HEK293T (cell line): ENCODE results near the gene CPA1.

Experiments used
- CTCF ChIA-PET: fragments of 350-600 bp; formaldehyde crosslinking; extraction: SDS; loops from one replicate; lab custom pipeline; 2021; ENCODE audit warnings: antibody characterized with exemption, inconsistent platforms; lab: Yijun Ruan, JAX
- POLR2A ChIA-PET: fragments of 350-600 bp; formaldehyde crosslinking; extraction: SDS; loops from one replicate; lab custom pipeline; 2020; ENCODE audit warnings: antibody characterized with exemption, inconsistent platforms; lab: Yijun Ruan, JAX
- DNase-seq: peaks from one replicate; pipeline ENCODE4 v3.0.0; 2012; ENCODE audit warnings: mixed read lengths; ENCODE audit errors: extremely low spot score
- ARNT ChIP-seq: fragments of 450-650 bp; IDR thresholded peaks from 2 replicates; pipeline ENCODE4 v1.6.1; 2017; ENCODE audit warnings: mild to moderate bottlenecking
- BHLHE40 ChIP-seq: fragments of 450-650 bp; IDR thresholded peaks from 2 replicates; pipeline ENCODE4 v1.6.1; 2016; ENCODE audit warnings: mild to moderate bottlenecking, moderate library complexity, borderline replicate concordance
- CTBP1 ChIP-seq: fragments of 450-650 bp; IDR thresholded peaks from 2 replicates; pipeline ENCODE4 v1.6.1; 2016; ENCODE audit warnings: borderline replicate concordance
- ELF4 ChIP-seq: fragments of 450-650 bp; IDR thresholded peaks from 2 replicates; pipeline ENCODE4 v1.6.1; 2017; ENCODE audit warnings: antibody characterized with exemption
- FOXA1 ChIP-seq: fragments of 450-650 bp; IDR thresholded peaks from 2 replicates; pipeline ENCODE4 v1.6.1; 2016; ENCODE audit warnings: mild to moderate bottlenecking
- FOXK2 ChIP-seq: fragments of 450-650 bp; IDR thresholded peaks from 2 replicates; pipeline ENCODE4 v1.6.1; 2016; ENCODE audit warnings: mild to moderate bottlenecking
- FOXM1 ChIP-seq: fragments of 450-650 bp; IDR thresholded peaks from 2 replicates; pipeline ENCODE4 v1.6.1; 2017; ENCODE audit warnings: mild to moderate bottlenecking, borderline replicate concordance
- HDGF ChIP-seq: fragments of 450-650 bp; IDR thresholded peaks from 2 replicates; pipeline ENCODE4 v1.6.1; 2017; ENCODE audit warnings: antibody characterized with exemption, borderline replicate concordance
- L3MBTL2 ChIP-seq: fragments of 450-650 bp; conservative IDR thresholded peaks from 2 replicates; pipeline ENCODE4 v1.6.1; 2016; ENCODE audit warnings: mild to moderate bottlenecking
- LEF1 ChIP-seq: fragments of 450-650 bp; IDR thresholded peaks from 2 replicates; pipeline ENCODE4 v1.6.1; 2017; ENCODE audit warnings: mild to moderate bottlenecking, borderline replicate concordance
- NFRKB ChIP-seq: fragments of 450-650 bp; IDR thresholded peaks from 2 replicates; pipeline ENCODE4 v1.6.1; 2016; ENCODE audit warnings: mild to moderate bottlenecking, moderate library complexity
- PKNOX1 ChIP-seq: fragments of 450-650 bp; IDR thresholded peaks from 2 replicates; pipeline ENCODE4 v1.6.1; 2016
- SP1 ChIP-seq: fragments of 450-650 bp; IDR thresholded peaks from 2 replicates; pipeline ENCODE4 v1.6.1; 2017
- SUZ12 ChIP-seq: fragments of 450-650 bp; IDR thresholded peaks from 2 replicates; pipeline ENCODE4 v1.6.1; 2016; ENCODE audit warnings: mild to moderate bottlenecking
- TARDBP ChIP-seq: fragments of 450-650 bp; IDR thresholded peaks from 2 replicates; pipeline ENCODE4 v1.6.1; 2016
- ZNF384 ChIP-seq: fragments of 450-650 bp; IDR thresholded peaks from 2 replicates; pipeline ENCODE4 v1.6.1; 2016

Gene CPA1

DNA sequence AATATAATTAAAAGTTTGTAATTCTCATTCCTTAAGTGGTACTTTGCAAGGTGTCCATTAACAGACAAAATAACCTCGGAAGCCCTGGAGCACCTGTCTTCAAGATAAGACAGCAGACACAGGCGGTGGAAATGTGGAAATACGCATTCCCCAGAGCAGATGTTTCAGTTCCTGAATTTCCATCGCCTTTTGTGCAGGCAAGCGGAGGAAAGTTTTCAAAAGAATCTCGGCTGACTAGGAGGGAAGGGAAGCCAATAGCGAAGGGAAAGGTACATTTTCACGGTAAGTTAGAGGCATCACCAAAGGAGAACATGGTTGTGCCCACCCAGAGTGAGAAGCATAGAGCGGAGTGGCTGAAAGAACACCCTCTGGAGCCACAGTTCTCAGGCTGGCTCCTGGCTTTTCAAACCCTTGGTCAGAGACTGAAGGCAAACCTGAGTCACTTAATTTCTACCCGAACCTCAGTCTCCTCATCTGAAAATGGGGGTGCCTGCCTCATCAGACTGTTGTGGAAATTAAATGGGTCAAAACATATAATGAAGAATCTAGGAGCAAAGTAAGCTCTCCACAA, 13.6 kb downstream of the CPA1 start:
- no peak for DNase-seq
- ChIA-PET POLR2A (no interaction called here), CTCF (no interaction called here)
- TF ChIP-seq HDGF (no peak), FOXA1 (no peak), NFRKB (no peak), PKNOX1 (no peak), FOXM1 (no peak), SP1 (no peak), ARNT (no peak), ZNF384 (no peak), ELF4 (no peak), FOXK2 (no peak)

- CTCF ChIA-PET = no interaction called here
- POLR2A ChIA-PET = no interaction called here
- no peak for DNase-seq
- no peak for TF ChIP-seq CTBP1
- no peak for TF ChIP-seq L3MBTL2
- no peak for TF ChIP-seq BHLHE40
- no peak for TF ChIP-seq TARDBP
- TF ChIP-seq HDGF = no peak
- TF ChIP-seq PKNOX1 = no peak
- TF ChIP-seq ZNF384 = no peak
These were observed 14.3 kb downstream of the CPA1 start for GRCh38 chr7:130394421-130395195.

- ChIA-PET CTCF (interaction anchor here (1.2 kb wide), 1 partner anchor 11 kb away, joined by 3 read pairs; no protein-coding TSS in a partner anchor), POLR2A (no interaction called here)
- no peak for DNase-seq
- TF ChIP-seq FOXM1 (no peak), SP1 (no peak), PKNOX1 (no peak), NFRKB (no peak)
These were observed 15.1 kb downstream of the CPA1 start for GRCh38 chr7:130395421-130395820.

DNA sequence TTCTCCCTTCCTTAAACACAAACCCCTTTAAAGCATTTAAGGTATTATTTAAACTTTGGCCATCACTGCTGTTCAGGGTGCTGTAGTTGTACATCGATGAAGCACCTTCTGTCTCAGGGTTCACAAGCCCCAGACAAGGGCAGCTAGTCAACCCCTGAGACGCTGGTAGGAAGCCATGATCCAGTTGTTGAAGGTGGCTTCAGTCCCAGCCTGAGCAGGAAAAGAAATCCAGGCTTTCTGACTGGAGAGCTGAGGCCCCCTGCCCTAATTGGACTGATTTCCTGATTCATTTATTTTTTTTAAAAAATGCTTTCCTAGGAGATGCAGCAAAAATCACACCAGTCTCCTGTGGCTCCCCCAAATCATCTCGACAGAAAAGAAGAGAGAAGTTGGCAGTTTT, 15.8 kb downstream of the CPA1 start:
- CTCF ChIA-PET = interaction anchor here (1.2 kb wide), 1 partner anchor 12 kb away, joined by 3 read pairs; no protein-coding TSS in a partner anchor
- no peak for TF ChIP-seq FOXK2
- no peak for TF ChIP-seq LEF1
- no peak for TF ChIP-seq TARDBP
- no peak for TF ChIP-seq ZNF384
- TF ChIP-seq L3MBTL2 = no peak
- TF ChIP-seq NFRKB = no peak
- no peak for TF ChIP-seq ARNT
- TF ChIP-seq PKNOX1 = no peak
- no peak for TF ChIP-seq FOXA1
- no peak for TF ChIP-seq SP1
- no peak for TF ChIP-seq CTBP1

DNA sequence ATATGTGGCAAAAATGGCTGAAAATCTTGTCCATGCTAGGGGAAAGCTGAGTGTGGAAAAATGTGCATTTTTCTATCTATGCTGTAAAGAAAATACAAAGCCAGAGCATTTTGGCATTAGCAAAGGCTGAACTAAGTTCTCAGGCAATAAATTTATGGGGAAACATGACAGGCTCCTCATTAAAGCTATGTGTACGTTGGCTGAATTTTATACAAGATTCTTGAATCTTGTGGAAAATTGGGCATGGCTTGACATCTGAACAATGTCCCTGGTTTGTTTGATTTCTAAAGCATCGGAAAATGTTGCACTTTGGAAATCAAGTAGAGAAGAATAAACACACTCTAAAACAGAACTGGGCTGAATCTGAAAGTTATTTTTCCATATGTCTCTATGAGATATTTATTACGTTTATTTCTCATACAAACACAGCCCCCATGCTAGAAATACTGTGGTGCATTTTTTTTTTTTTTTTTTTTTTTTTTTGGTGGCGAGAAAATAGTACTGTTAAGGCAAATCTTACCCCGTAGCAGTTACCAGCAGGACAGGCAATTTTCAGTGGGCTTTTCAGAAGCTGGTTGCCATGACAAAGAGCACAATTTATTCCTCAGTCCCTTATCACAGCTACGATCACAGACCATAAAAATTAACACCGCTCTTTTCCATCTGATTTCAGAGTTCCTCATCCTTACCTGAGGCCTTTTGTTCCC, 16.9 kb downstream of the CPA1 start:
- no peak for TF ChIP-seq ARNT
- no peak for TF ChIP-seq BHLHE40
- no peak for TF ChIP-seq ELF4
- TF ChIP-seq FOXA1 = no peak
- ChIA-PET POLR2A (no interaction called here), CTCF (no interaction called here)

More for the DNA sequence above, 15.8 kb downstream of the CPA1 start:
- no peak for DNase-seq
- POLR2A ChIA-PET = no interaction called here

GRCh38 chr7:130397758-130398073, 17.4 kb downstream of the CPA1 start:
- POLR2A ChIA-PET = no interaction called here
- DNase-seq = no peak
- TF ChIP-seq CTBP1 (no peak), HDGF (no peak), ZNF384 (no peak), FOXM1 (no peak), ELF4 (no peak), ARNT (no peak), LEF1 (no peak), L3MBTL2 (no peak), NFRKB (no peak), PKNOX1 (no peak), SUZ12 (no peak), FOXA1 (no peak), TARDBP (no peak)
- CTCF ChIA-PET = no interaction called here

More for the DNA sequence above, 16.9 kb downstream of the CPA1 start:
- no peak for DNase-seq
